ENCODE data around the gene SPATA46.
"Not testable (repeated sequence)": the region's sequence is repeated elsewhere in the genome, so short reads cannot be mapped to it uniquely, and the experiment has no call there.

The SPATA46 gene, protein sequence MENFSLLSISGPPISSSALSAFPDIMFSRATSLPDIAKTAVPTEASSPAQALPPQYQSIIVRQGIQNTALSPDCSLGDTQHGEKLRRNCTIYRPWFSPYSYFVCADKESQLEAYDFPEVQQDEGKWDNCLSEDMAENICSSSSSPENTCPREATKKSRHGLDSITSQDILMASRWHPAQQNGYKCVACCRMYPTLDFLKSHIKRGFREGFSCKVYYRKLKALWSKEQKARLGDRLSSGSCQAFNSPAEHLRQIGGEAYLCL

DNA sequence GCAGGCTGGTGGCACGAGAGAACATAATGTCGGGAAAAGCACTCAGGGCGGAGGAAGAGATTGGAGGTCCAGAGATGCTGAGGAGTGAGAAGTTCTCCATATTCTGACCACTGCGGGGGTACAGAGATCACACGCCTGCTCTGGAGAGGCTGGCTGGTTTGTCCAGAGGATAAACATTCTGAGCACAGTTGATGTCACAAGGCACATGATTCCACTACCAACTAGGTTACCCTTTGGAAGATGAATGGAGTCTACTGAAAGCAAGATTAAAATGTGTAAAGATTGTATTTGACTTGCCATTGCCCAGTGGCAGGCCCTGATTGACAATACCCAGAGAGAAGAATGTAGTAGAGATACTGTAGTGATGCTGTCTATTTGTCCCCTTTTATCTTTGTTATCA is at the start of gene SPATA46:
SPATA46 (minus strand) TSS at position 164 of the 400 bp plus-strand sequence; CDS start at position 100, 64 bp downstream.
- DNase-seq (ENCODE audit: low spot score), result no peak

DNA sequence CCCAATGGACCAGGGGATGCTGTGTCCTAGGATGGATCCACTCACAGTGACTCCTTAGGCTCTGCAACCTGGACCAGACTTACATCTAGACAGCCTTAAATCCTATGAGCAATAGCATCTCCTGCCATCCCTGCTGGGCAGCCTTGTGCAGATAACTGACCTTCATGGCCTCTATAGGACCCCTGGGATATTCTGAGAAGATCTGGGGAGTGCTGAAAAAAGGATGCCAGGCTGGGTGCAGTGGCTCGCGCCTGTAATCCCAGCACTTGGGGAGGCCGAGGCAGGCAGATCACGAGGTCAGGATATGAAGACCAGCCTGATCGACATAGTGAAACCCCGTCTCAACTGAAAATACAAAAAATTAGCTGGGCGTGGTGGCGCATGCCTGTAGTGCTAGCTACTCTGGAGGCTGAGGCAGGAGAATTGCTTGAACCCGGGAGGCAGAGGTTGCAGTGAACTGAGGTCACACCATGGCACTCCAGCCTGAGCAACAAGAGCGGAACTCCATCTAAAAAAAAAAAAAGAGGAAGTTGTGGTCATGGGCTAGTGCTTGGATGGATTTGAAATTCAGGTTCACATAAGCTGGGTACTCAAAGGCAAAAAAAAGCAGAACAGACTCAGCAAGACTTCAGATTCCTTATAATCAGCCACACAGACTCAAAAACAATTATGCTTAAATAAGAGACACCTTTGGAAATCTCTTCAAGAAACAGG is 46.2 kb upstream of the SPATA46 start:
- peak; percentile 31 for DNase-seq (ENCODE audit: low spot score)

DNA sequence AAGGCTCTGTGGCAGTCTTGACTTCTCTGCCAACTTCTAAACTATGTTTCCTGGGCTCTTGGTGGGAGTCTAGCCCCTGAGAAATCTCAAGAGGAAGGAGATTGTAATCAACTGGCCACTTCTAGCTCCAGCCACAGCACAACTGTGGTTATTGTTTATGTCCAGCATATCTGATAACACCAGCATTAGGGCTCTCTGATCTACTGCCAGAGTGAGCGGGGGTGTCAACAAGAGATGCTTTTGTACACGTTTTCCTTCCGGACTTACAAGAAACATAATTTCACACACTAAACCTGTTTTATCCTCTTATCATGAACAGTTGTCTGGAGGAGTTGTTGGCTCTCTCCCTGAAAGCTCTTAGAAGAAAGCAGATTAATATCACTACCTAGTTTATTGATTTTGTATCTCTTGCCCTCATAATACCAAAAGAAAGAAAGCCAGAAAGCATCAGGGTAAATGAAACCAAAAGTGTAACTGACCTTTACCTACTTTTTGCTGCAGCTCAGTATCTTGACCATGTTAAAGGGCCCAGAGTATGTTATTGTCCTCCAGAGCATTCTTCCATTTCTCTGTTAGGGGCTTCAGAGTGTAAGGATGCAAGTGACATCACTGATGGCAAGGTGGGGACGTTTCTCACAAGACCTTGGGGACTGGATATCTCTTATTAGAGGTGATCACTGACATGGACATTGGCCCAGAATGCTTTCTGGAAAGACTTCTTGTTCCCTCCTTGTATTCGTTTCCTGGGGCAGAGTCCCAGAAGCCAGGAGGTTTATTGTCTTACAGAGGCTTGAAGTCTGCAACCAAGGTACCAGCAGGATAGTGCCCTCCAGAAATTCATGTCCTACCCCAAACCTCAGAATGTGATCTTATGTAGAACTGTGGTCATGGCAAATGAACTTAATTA is 44.9 kb upstream of the SPATA46 start:
- no peak for DNase-seq (ENCODE audit: low spot score)

DNA sequence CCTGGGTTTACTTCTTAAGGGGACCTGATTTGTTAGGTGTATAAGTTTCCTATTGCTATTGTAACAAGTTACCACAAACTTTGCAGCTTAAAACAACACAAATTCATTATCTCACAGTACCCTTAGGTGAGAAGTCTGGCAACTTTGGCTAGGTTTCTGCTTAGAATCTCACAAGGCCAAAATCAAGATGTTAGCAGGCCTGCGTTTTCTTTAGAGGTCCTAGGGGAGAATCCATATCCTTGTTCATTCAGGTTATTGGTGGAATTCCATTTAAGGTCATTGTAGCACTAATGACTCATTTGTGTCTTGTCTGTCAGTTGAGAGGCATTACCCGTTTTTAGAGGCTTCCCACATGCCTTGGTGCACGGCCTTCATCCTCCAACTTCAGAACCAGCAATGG is 43.5 kb upstream of the SPATA46 start:
- no peak for DNase-seq (ENCODE audit: low spot score)

DNA sequence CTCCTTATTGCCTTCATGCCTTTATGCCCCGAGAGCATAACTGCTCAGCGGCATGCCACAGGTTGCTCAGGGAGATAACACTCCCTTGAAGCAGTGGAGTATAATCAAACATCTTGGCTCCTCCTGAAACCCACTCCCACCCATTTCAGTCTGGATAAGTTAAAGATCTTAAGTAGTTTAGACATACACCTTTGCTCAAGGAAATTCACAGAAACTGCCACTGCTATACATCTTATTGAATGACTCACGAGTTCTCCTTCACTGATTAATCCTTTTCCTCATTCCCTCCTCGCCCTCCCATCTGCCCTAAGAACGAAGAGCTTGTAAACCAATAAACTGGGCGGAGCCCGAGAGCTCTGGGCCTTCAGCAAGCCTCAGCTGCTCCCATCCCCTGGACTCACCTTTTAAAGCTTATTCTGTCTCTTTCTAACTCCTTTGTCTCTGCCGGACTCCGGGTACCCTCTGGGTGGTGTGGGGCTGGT is 42.8 kb upstream of the SPATA46 start:
- DNase-seq (ENCODE audit: low spot score), result not testable (repeated sequence)

DNA sequence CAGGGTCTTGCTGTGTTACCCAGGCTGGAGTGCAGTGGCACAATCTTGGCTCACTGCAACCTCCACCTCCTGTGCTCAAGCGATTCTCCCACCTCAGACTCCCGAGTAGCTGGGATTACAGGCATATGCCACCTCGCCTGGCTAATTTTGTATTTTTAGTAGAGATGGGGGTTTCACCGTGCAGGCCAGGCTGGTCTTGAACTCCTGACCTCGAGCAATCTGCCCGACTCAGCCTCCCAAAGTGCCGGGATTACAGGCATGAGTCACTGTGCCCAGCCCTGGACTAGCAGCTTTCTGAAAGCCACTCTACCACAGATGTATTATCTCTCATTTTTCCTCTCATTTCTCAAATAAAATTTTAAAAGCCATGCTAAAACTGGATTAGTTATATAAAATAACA is 41.9 kb upstream of the SPATA46 start:
- not testable (repeated sequence) for DNase-seq (ENCODE audit: low spot score)

DNA sequence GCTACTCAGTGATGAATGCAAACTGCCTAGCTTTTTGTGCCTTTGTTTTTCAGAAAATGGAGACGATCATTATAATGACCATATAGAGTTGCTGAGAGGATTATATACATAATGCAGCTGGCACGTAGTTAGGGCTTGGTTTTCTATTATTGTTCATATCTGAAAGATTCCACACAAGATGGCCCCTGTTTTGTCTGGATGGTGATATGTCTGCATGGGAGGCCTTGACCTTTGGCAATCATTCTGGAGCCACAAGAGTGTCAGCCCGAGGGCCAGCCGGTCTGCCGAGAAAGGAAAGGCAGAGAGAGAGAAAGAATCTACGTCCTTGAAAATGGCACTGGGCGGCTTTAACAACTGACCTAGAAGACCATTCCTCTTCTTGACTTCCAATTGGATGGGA is 41.0 kb upstream of the SPATA46 start:
- DNase-seq (ENCODE audit: low spot score), result no peak

DNA sequence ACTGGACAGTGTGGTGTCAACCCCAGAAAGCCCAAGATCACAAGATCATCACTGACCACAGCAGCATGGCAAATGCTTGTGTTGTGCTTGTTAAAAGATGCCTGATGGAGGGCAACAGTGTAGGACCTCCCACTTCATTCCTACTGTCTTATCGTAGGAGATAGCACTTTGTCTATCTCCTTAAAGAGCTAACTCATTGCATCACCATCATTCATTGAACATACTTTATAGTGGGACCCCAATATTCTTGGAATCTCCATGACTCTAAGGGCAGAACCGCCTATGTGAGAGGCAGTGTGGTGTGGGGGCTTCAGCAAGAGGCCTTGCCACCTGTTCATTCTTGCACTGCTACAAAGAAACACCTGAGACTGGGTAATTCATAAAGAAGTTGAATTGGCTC is 40.3 kb upstream of the SPATA46 start:
- DNase-seq (ENCODE audit: low spot score), result no peak

DNA sequence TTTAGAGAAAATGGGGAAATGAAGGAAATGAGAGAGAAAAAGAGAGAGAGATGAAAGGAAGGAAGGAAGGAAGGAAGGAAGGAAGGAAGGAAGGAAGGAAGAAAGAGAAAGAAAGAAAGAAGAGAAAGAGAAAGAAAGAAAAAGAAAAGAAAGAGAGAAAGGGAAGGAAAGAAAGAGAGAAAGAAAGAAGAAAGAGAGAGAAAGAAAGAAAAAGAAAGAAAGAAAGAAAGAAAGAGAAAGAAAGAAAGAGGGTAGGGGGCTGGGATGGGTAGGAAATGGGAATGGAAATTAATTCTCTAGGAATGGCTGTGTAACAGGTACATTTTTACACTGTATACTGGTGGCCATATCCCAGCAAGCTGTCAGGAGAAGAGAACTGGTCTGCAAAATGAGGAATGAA is 39.6 kb upstream of the SPATA46 start:
- DNase-seq (ENCODE audit: low spot score), result no peak

DNA sequence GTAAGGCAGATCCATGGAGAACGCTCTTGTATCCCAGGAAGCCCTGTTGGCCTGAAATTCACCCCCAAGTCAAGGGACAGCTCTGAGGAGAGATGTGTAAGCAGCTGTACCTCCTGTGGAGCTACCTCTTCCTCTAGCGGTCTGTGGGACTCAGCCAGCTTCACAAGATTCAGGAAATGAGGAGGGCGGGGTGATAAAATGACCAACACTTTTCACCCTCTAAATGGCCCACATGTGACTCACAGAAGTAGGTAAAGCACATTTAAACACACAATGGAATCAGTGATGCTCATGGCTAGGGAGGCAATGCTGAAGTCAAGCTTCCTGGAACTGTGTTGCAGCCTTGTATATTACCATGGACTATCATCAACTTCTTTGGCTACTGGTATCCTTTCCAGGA is 35.3 kb upstream of the SPATA46 start, which contains the start of gene SH2D1B:
SH2D1B (minus strand) TSS at position 135 of the 400 bp plus-strand sequence; CDS start at position 15, 120 bp downstream.
- DNase-seq (ENCODE audit: low spot score), result no peak

DNA sequence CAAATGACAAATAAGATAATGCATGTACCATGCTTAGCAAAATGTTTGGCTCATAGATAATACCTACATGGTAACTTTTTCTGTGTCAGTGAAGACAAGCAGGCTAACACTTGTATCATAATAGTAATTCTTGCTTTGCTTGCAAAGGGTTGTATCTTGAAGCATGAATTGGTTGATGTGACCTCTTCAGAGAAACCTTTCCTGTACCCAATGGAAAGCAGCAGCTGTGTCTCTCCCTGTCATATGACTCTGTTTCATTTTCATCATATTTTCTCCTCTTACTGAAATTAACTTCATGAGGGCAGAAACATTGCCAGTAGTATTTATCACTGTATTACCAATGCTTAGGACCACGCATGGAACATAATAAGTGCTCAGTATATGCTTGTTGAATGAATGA is 30.9 kb upstream of the SPATA46 start:
- DNase-seq (ENCODE audit: low spot score), result no peak

DNA sequence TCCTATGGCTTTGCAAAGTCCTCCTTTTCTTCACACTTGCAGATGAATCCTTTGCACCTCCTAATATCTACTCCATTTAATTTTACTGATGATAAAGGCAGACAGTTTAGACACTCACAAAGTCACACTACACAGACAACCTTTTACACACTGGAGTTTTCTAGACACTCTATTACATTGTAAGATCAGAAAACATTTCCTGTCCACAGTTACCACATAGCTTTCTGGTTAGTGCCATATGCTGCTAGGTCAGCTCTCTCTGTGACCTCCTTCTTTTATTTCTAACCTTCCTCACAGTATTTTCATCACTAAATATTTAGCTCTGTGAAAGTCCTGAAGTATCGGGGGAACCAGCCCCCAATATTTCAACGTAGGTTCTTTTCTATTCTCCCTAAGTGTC is 30.2 kb upstream of the SPATA46 start:
- DNase-seq (ENCODE audit: low spot score), result no peak

DNA sequence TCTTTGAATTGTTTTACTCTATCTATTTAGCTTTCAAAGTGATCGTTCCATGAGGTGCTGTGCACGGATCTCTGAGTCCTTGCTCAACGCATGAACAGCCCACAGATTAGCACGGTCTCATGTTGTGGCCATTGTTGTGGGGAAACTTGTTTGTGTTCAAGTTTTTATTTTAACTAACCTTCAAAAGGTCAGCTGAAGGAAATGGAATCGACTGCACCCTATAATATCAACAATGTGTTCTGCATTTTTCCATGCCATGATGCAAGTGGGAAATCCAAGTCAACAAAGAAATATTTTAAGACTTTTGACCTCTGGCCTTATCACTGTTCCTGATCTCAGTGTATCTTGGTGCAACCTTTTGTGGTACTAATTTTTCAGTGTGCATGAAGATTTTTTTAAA is 29.1 kb upstream of the SPATA46 start:
- no peak for DNase-seq (ENCODE audit: low spot score)

DNA sequence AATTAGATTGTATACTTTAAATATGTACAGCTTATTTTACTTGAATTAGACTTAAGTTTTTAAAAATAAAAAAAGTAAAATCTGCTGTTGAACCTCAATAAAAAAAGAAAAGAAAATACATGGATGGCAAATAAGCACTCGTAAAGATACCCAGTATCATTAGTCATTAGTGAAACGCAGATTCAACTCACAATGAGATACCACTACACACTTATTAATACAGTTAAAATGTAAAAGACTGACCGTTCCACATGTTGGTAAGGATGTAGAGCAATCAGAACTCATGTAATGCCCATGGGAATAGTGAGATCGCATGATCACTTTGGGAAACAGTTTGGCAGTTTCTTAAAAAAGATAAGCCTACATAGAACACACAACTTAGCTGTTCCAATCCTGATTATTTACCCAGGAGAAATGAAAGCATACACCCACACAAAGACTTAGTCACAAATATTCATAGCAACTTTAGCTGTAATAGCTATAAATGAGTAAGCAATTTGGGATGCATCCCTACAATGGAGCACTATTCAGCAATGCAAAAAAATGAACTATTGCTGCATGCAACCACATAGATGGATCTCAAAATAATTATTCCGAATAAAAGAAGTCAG is 28.0 kb upstream of the SPATA46 start:
- DNase-seq (ENCODE audit: low spot score), result no peak

DNA sequence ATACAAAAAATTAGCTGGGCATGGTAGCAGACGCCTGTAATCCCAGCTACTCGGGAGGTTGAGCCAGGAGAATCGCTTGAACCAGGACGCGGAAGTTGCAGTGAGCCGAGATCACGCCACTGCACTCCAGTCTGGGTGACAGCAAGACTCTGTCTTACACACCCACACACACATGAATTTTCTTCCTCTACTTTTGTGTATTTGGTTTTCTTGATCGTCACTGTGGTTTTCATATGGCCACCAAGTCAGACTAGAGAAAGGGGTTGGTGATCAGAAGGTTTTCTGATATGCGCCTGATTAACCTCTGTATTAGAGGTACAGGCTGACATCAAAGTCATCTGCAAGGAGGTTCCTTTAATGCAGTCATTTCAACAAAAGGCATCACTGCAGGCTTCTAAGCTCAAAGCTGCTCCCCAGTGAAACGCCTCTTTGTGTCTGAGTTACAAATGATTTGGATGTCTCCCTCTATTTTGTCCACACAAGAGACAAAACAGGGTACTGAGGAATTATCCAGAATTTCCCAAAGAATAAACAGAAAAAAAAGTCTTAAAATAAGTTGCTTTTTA is 24.2 kb upstream of the SPATA46 start:
- DNase-seq (ENCODE audit: low spot score), result no peak

DNA sequence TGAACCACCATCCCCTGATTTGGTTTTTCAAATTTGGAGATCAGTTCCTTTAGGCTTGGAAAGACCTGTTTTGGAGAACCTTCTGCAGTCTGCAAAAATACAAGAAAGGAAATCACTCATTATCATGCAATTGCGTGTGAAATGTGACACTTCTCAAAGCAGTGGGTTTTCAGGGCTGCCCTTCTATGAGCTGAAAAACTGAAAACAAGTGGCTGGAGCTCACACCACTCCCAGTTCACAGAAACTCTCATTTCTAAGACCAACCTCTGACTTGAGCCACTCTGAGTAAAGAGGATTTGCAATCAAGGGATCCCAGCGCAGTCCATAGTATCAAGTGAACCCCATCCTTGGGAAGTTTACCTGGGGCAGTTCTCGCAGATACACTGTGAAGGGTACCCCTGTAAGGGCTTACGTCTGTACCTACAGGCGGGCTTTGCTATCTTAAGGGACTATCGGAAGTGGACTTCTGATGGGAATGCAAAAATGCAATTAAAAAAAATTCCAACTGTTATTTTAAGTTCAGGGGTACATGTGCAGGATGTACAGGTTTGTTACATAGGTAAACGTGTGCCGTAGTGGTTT is 22.4 kb upstream of the SPATA46 start:
- DNase-seq (ENCODE audit: low spot score), result no peak

DNA sequence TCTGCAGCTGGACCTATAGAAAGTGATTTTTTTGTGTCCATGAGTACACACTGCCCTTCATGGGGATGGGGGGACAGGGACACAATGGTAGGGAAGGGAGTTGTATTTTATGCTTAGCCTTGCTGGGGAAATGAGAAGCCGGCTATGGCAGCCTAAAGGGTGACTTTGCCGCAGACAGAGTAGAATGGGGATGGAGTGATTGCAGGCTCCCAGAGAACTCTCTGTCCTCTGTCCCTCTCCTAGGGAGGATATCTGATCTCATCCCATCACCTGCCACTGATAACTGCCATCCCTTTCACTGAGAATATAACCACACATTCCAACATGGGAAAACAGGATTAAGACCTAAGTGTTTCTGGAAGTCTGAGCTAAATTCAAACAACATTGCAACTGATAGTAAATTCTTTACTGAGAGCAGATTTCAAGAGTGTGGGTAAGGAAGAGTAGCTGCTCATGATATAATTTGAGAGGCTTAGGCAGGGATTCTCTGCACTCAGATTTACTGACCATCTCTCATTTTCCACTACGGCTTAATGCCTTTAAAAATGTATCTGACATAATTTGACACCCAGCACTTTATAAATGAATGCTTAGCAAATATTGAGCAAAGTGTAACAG is 21.4 kb upstream of the SPATA46 start:
- no peak for DNase-seq (ENCODE audit: low spot score)

DNA sequence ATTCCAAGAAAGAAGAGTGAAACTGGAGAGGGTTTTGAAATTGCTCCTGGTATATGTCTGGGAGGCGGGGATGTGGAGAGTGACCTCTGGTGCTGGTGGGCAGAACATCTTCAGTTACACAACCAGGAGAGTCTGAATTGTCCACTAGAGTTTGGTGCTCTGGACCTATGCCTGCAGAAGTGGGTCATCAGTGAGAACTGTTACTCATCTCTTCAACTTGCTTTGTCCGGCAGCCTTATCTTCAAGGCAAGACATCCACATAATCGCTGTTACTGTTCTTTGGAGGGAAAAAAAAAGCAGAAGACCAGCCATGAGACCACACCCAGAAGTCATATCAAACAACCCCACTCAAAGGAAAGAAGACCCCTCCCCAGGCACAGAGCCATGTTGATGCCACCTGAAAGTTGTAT is 20.4 kb upstream of the SPATA46 start:
- DNase-seq (ENCODE audit: low spot score), result no peak

DNA sequence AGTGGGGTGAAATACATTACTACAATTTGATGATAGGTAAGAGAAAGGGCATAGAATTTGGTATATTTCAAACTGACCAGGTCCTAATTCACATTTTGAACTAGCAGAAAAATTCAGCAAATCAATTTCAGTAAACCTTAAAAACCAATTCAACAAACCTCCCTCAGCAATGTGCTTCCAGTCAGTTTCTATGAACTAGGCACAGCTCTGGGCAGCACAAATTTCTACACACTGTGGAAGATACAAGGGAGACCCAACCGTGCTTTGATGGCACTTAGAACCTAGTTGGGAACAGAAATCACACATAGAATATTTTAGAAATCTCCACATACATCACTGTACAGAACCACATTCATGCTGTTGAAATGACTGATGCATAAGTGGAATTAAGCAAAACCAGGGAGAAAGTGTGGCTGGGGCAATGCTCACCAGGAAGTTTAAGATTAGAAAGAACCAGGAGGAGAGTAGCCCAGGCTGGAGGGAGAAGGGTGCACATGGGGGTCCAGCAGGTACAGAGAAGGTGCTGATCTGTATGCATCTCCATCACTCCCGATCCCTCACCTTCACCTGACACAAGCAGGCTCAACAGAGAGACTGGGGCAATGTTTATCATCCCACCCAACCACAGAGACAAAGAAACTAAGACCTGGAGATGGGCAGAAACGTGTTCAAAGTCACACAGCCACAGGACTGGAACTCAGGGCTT is 19.7 kb upstream of the SPATA46 start:
- no peak for DNase-seq (ENCODE audit: low spot score)
